GM12873 (cell line): Measurements from ENCODE around the gene ADORA1.

Experiments used
- CTCF ChIP-seq: IDR thresholded peaks from 2 replicates; pipeline ENCODE4 v1.5.1; 2012; ENCODE audit warnings: low read depth, mild to moderate bottlenecking, moderate library complexity, low read length, control low read depth; ENCODE audit not compliant: insufficient read depth; ENCODE audit errors: missing control alignments

The ADORA1 gene

GRCh38 chr1:203083463-203083921 lies 44.0 kb upstream of the ADORA1 start:
- peak; percentile 27 for TF ChIP-seq CTCF

GRCh38 chr1:203084588-203085527 lies 42.7 kb upstream of the ADORA1 start:
- TF ChIP-seq CTCF: peak; percentile 87

DNA sequence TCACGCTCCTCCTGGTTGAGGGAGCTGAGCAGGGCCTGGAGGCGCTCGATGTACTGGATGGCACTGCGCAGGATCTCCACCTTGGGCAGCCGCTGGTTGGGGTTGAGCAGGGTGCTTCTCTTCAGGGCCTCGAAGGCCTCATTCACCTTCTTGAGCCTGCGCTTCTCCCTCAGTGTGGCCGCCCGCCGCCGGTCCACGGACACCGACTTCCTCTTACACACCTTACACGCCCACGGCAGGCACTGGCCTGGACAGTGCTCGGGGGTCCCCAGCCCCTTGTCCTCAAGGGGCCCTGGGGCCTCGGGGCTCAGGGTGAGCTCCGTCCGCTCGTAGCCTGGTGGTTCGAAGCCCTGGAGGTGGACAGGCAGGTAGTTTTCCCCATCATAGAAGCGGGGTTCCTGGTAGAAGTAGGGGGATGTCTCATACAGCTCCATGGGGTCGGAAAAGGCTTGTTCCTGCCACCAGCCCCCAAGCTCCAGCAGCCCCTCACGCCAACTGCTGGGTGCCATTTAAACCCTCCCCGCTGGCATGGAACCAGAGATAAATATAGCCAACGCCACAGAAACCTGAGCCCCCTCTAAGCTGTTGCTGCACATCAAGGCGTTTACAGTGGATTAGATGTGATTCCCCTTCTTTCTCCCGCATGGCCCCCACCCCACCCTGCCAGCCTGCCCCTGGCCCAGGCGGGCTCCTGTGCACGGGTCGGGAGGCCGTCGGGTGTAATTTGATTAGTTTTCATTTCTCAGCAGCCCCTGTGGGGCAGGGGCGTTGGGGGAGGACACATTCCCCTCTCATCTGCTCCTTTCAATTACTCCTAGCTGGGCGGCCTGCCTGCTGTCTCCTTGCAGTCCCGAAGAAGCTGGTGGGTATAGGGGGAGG lies 41.8 kb upstream of the ADORA1 start, which contains the start of gene MYOG:
TSS of gene MYOG (minus strand) at position 485 of the 879 bp plus-strand sequence. CDS start at position 434, 51 bp downstream.
- TF ChIP-seq CTCF: no peak

- no peak for TF ChIP-seq CTCF
These were observed 40.3 kb upstream of the ADORA1 start for GRCh38 chr1:203086992-203087763.

GRCh38 chr1:203088441-203088840 lies 39.1 kb upstream of the ADORA1 start:
- no peak for TF ChIP-seq CTCF

DNA sequence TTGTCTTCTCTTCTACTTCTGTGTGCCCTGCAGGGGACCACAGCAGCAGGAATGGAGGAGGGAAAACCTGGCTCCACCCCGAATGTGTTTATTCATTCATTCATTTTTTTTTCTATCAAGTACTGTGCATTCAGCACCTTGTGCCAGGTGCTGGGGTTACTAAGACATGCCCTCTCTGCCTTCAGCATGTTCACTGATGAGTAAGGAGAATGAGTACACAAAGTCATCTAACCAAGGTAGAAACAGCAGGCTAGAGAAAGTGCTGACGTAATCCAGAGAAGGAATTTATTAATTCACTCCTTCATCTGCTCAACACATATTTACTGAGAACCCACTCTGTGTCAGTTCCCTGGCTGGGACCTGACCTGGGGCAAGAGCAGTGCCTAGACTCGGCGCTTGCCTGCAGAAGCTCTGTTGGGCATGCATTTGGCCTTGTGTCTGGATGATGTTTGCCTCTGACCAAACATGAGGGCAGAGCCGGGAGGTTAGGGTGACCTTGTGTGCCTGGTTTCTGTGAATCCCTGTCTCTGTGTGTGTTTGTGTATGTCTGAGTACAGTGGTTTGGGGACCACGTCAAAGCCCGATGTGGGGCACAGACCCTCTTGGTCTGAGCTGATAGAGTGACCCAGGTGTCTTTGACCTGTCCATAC lies 38.4 kb upstream of the ADORA1 start:
- no peak for TF ChIP-seq CTCF
